ENCODE measurements around the gene HNRNPK.

The HNRNPK gene

DNA sequence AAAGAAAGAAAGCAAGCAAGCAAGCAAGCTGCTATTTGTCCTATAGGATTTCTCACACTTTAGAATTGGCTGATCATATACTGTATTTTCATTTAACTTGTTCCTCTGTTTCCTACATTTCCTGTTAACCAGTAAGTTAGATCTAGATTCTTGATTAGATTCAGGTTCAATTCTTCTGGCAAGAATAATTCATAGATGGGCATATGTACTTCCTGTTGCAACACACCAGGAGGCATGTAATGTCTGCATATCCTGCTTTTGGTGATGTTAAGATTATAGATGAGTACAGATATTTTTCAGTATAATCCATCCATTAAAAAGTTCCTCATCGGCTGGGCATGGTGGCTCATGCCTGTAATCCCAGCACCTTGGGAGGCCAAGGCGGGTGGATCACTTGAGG lies 48.0 kb downstream of the HNRNPK start:
- no peak for DNase-seq

DNA sequence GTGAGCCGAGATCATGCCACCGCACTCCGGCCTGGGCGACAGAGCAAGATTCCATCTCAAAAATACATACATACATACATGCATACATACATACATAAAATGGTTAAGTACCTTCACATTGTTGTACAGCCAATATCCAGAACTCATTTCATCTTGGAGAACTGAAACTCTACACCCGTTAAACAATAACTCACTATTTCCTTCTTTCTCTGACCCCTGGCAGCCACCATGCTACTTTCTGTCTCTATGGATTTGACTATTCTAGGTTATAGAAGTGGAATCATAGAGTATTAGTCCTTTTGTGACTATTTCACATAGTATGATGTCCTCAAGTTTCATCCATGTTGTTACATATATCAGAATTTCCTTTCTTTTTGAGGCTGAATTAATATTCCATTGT lies 49.1 kb downstream of the HNRNPK start:
- DNase-seq = peak; percentile 18

DNA sequence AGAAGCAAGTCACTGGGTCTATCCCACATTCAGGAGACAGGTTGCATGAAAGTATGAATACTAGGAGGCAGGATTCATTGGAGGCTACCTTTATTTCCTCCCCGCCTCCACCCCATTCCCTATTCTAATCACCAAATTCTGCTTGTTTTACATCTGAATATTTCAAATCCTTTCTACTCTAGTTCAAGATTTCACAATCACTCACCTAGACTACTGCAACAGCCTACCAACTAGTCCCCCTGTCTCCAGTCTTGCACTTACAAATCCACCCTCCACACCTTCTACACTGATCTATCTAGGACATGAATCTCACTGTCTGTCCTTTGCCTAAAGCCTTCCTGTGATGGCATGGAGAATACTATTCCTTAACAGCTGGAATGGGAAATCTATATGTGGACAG lies 52.4 kb downstream of the HNRNPK start:
- no peak for DNase-seq

DNA sequence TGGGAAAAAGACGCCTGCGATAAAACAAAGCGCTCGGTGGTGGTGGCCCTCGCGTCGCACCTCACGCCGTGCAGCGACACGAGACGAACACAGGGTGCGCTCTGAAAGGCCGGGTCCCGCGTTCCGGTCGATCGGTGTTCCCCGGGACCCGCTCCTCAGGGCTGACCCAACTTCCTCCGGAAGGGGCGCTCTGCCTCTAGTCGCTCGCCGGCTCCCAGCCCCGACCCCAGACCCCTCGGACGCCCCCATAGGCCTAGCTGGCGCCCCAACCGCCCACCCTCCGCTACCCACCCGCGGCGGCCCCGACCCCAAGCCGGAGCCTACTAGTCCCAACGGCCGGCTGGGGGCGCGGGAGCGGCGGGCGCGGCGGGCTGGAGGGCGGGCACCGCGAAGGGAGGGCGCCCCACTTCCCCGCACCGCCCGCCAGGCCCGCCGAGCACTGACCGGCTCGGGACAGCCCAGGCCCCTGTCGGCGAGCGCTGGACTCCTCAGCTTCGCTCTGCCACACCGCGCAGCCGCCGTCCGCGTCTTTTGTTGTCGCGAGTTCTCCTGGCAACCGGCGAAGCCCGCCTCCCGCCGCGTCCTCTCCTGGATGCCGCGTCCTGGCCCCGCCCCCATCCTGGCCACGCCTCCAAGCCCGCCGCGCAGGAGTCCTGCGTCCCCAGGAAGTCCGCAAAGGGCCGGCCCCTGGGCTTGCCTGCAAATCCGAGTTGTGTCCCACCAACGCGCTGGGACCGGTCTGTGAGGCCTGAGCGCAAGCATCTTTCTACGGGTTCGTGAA lies 58.9 kb downstream of the HNRNPK start, which contains the start of gene KIF27:
TSS of gene KIF27 (minus strand) at position 506 of the 781 bp plus-strand sequence. CDS start 5,841 bp downstream, outside the sequence.
- peak; percentile 99 for DNase-seq

DNA sequence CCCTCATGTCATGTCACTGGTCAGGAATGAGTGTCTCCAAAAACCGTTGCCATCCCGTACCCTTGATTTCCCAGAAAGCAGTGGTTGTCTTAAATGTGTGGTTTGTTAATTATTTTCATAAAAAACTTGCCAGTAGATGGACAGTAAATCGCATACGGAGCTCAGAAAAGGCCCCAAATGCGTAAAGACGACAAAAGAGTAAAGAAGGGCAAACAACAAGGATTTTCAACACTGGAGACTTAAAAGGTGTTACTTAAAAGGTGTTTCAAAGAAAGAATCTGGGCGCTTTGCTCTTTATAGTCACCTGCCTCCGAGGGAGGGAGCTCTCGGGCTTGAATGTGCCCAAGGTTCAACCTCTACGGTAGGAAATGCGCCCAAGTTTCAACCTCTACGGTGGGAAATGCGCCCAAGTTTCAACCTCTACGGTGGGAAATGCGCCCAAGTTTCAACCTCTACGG lies 59.5 kb downstream of the HNRNPK start:
- DNase-seq = no peak

DNA sequence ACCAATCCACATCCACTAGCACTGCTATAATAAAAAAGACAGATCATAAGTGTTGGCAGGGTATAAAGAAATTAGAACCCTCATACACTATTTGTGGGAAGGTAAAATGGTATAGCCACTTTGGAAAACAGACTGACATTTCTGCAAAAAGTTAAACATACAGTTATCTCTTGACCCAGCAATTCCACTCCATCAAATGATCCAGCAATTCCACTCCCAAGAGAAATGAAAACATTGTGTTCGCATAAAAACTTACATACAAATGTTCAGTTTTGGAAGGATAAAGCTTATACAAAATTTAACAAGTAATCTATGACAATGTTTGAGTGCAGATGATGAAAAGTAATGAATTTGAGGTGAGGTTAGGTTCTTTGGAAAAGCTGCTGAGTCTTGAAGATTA lies 60.9 kb downstream of the HNRNPK start:
- no peak for DNase-seq
